ENCODE results near the gene CCL5.

DNA sequence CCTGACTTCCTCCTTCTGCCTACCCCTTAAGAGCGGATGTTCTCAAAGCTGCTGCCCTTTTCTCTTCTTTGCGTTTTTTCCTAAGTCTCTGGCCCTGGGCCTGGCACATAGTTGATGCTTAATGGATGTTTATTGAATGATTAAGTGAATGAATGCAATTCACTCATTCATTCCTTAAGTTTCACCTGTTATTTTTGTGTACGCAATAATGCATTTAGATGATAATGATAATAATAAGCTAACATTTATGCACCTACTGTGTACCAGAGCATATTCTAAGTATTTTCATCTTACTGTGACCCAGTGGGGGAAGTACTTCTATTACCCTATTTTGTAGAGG, 4.4 kb downstream of the CCL5 start:
- TF ChIP-seq ZNF274 (IDR thresholded peaks at IDR 0.05; ENCODE audit: low read length) (no peak), ZNF274 (tag by site-specific recombination; IDR thresholded peaks at IDR 0.05; ENCODE audit: borderline replicate concordance) (no peak), TRIM28 (IDR thresholded peaks at IDR 0.05; ENCODE audit: borderline replicate concordance, low read length) (no peak), ZNF629 (tag by site-specific recombination; IDR thresholded peaks at IDR 0.05) (no peak), ZNF24 (tag by site-specific recombination; IDR thresholded peaks at IDR 0.05) (no peak), CTCF (tag by site-specific recombination; IDR thresholded peaks at IDR 0.05) (no peak), SP3 (tag by site-specific recombination; IDR thresholded peaks at IDR 0.05) (no peak), REST (tag by site-specific recombination; IDR thresholded peaks at IDR 0.05) (no peak), ZNF114 (tag by site-specific recombination; IDR thresholded peaks at IDR 0.05) (no peak), ZBTB21 (tag by site-specific recombination; IDR thresholded peaks at IDR 0.05) (no peak), ZNF121 (tag by site-specific recombination; IDR thresholded peaks at IDR 0.05) (no peak)
- TF ChIP-seq, protein P1, sequence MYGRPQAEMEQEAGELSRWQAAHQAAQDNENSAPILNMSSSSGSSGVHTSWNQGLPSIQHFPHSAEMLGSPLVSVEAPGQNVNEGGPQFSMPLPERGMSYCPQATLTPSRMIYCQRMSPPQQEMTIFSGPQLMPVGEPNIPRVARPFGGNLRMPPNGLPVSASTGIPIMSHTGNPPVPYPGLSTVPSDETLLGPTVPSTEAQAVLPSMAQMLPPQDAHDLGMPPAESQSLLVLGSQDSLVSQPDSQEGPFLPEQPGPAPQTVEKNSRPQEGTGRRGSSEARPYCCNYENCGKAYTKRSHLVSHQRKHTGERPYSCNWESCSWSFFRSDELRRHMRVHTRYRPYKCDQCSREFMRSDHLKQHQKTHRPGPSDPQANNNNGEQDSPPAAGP (tag by site-specific recombination; IDR thresholded peaks at IDR 0.05): no peak
